SH-SY5Y (cell line): ENCODE data around the gene SOX10.

Experiments used
- GATA2 ChIP-seq: IDR thresholded peaks from 2 replicates; pipeline ENCODE4 v1.6.1; 2011; ENCODE audit warnings: mild to moderate bottlenecking, low read depth, low read length
- GATA3 ChIP-seq: IDR thresholded peaks from 2 replicates; pipeline ENCODE4 v1.6.1; 2011; ENCODE audit warnings: low read depth, mild to moderate bottlenecking, low read length, moderate library complexity

DNA sequence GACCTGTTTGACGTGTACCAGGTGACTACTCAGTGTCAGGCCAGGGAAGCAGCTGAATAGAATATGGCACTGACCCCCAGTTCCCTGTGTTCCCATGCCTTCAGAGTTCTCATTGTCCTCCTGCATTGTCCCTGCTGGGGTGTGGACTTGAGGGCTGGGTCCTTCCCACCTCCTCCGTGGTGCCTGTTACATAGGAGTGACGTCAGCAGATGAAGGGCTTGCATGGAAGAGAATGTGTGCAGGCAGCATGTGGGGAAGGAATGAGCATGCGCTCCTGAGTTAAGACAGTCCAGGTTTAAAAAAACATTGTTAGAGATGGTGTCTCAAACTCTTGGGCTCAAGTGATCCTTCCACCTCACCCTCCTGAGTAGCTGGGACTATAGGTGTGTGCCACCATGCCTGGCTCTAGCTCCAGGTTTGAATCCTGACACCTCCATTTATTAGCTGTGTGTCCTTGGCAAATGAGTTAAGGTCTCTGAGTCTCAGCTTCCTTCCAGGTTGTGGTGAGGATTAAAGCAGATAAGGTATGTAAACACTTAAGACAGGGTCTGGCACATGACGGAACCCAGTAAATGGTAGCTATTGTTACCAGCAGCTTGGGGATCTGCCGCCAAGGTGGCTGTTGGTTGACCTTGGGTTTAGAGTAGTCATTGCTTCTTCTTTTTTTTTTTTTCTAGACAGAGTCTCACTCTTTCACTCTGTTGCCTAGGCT is 7.5 kb upstream of the SOX10 start:
- TF ChIP-seq GATA2, result no peak
- TF ChIP-seq GATA3, result no peak
